GM18505 (cell line): ENCODE measurements around the gene MFAP2.

ENCODE experiments used
- ATAC-seq: cut with Tn5 transposase; IDR thresholded peaks from one replicate; pipeline ENCODE4 v1.9.1; 2021; ENCODE audit not compliant: unreplicated experiment
- POLR2A ChIP-seq: IDR thresholded peaks from 4 replicates; pipeline ENCODE4 v1.6.1; 2011; ENCODE audit warnings: borderline replicate concordance; ENCODE audit not compliant: insufficient read depth, insufficient read length; ENCODE audit errors: extremely low read depth

Gene MFAP2

GRCh38 chr1:17001760-17002523 lies 21.5 kb upstream of the MFAP2 start:
- TF ChIP-seq POLR2A = no peak
- ATAC-seq = no peak

- TF ChIP-seq POLR2A = no peak
- ATAC-seq = no peak
Measured at GRCh38 chr1:16999863-17000262, 19.4 kb upstream of the MFAP2 start.

DNA sequence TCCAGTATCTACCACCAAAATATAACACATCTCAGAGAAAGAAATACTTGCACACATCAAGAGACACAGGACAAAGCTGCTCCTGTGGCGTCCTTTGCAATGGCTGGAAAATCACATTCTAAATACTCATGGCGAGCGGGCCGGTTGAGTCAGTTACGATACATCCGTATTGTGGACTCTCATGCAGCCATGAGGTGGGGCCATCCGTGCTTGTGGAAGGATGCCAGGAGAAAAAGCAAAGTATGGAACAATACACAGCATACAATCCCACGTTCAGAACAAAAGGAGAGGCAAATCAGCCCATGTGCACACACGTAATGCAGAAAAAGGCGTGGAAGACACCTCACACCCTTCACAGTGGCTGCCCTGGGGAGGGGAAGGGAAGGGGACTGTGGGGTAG lies 18.2 kb upstream of the MFAP2 start:
- no peak for TF ChIP-seq POLR2A
- ATAC-seq = no peak

- no peak for ATAC-seq
- no peak for TF ChIP-seq POLR2A
Measured at GRCh38 chr1:16996845-16997244, 16.4 kb upstream of the MFAP2 start.

GRCh38 chr1:16993521-16994038 lies 13.2 kb upstream of the MFAP2 start:
- no peak for TF ChIP-seq POLR2A
- ATAC-seq = no peak

GRCh38 chr1:16992675-16993074 lies 12.3 kb upstream of the MFAP2 start:
- ATAC-seq = no peak
- no peak for TF ChIP-seq POLR2A

DNA sequence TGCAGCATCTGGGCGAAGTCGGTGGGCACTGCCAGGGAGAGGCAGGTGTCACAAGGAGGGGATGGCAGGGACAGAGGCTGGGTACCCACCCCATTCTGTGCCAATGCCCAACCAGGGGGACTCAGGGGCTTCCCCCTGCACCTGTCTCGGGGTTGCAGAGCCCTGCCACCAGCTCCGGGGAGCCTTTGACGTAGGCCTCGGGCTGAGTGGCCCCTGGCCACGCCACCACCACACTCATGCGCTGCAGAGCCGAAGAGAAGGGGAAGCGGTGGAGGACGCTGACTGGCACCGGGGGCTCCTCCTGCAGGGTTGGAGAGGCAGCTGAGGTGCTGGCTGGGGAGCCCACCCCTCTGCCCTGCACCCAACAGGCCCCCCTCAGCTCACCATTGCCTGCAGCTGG lies 11.7 kb upstream of the MFAP2 start:
- TF ChIP-seq POLR2A = no peak
- ATAC-seq = no peak

DNA sequence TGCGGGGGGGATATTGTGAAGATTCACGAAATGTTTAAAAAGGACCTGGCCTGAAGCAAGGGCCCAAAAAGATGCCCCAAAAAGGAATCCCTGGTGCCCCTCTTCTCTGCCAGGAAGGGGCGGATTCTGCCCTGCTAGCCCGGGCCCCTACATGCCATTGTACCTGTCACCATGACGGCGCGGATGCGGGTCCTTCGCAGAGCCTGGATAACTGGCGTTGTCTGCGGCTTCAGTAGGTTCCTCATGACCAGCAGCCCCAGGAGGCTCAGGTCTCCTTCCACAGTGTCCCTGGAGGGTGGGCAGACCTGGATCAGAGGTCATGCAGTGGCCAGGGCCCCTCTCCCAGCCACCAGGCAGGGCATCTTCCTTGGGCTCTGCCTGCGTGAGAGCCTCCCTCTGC lies 11.2 kb upstream of the MFAP2 start:
- TF ChIP-seq POLR2A = no peak
- no peak for ATAC-seq

GRCh38 chr1:16989676-16990391 lies 9.4 kb upstream of the MFAP2 start:
- no peak for TF ChIP-seq POLR2A
- ATAC-seq = no peak

GRCh38 chr1:16988210-16988609 lies 7.8 kb upstream of the MFAP2 start:
- ATAC-seq = no peak
- TF ChIP-seq POLR2A = no peak

DNA sequence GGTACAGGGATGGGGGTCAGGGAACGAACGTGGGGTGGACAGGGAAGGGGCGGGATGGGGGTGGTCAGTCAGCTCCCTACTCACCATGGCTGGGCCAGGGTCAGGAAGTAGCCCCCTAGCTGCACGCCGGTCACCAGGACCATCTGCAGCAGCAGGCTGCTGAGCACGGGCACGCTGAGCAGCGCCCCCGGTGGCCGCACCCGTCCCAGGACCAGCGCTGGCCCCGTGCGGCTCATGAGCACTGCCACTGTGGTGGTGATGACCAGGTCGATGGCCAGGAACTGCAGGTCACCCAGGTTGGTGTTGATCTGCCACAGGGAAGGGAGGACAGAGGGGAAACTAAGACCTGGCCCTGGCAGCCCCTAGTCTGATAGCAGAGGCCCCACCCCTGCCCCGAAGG lies 6.5 kb upstream of the MFAP2 start:
- ATAC-seq = no peak
- no peak for TF ChIP-seq POLR2A

- no peak for ATAC-seq
- no peak for TF ChIP-seq POLR2A
Measured at GRCh38 chr1:16986560-16986959, 6.1 kb upstream of the MFAP2 start.

GRCh38 chr1:16986113-16986512 lies 5.7 kb upstream of the MFAP2 start:
- no peak for ATAC-seq
- no peak for TF ChIP-seq POLR2A

DNA sequence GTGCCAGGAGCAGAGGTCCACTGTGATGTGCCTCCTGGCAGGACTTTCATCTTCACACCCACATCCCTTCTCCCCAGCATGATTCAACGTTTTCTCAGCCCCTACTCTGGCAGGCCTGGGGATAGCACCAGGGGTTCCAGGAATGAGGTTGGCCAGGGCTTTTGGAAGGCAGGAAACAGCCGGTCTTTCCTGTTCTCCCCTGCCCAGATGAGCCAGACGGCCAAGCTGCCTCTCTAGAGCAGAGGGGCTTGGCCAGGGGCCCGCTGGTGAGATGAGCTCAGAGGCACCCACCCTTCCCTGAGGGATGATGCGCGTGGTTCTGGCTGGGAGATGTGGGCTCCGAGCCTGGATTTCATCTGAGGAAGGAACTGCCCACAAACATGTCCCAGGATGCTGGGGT lies 4.3 kb upstream of the MFAP2 start:
- TF ChIP-seq POLR2A = no peak
- no peak for ATAC-seq
